HPDE6-E6E7 (cell line): ENCODE measurements around the gene TBC1D28.
"Not testable (repeated sequence)": the region's sequence is repeated elsewhere in the genome, so short reads cannot be mapped to it uniquely, and the experiment has no call there.

Source experiments
- DNase-seq: peaks from one replicate; pipeline ENCODE4 v3.0.0; 2011; ENCODE audit warnings: missing footprints; ENCODE audit errors: extremely low spot score

Gene TBC1D28

DNA sequence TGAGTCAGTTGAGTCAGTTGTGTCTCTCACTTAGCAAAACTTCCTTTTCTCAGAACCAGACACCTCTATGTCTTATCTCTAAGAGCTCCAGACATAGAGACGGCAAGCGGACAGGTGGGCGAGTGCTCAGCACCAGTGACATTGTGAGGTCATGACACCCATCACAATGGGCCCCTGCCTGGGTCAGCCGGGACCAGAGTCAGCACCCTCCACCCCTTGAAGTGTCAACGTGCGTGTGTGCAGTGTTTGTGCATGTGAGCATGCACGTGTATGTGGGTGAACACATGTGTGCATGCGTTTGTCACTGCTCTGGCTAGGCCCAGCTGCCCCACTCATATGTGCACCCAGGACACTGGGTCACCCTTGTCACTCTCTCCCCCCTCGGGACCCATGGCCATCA lies at the start of gene TBC1D28:
TBC1D28 (minus strand) TSS at position 101 of the 400 bp plus-strand sequence. CDS start 3,039 bp downstream, outside the sequence.
- not testable (repeated sequence) for DNase-seq

DNA sequence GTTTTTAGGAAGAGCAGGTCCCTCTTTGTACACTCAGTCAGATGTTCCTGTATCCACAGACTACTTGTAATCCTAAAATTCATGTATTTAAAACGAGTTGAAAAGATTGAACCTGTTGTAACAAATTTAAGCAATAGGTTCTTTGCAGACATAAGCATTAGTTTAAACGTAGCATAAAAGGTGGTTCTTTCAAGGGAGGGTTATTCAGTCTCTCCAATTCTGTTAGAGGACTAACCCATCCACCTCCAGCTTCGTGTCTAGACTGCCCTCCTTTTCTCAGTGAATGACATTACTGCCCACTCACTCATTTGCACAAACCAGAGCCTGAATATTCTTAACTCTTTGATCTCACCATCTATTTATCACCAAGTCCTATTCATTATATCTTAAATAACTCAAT lies 38.5 kb upstream of the TBC1D28 start:
- DNase-seq, result not testable (repeated sequence)

DNA sequence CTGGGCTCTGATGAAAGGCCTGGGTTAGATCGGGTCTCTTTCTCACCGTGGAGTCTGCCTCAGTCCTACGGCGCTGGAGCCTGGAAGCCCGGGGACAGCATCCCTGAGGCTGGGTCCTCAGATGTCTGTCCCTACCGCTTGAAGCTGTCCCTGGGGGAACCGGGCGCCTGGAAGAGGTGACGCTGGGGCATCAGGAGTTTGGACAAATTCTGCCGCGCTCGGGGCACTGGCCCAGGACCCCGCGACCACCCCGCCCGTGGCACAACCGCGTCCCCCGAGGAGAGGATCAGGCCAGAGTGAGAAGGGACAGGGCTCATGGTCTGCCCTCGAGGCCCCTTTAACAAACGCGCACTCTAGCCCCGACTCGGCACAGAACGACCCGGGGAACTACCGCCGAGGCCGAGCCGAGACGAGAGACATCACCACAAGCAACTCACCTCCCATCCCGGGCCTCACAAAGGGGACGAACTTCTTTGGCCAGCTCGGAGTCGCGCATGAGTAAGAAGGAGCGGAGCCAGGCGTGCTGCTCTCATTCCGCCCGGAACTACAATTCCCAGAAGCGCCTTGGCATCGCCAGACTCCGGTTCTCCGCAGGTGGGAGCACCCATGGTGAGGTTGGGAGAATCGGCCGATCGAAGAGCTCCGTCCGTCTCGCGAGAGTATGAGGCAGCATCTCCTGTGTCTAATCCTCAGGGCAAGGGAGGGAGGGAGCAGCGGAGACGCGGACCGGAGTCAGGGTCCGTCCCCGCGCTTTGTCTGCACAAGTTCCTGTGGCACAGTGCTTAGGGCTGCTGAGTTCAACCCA lies 37.8 kb upstream of the TBC1D28 start, which contains the start of gene FOXO3B:
FOXO3B (minus strand) TSS at position 548 of the 805 bp plus-strand sequence. CDS start 663 bp downstream, outside the sequence.
- peak; percentile 4 for DNase-seq

DNA sequence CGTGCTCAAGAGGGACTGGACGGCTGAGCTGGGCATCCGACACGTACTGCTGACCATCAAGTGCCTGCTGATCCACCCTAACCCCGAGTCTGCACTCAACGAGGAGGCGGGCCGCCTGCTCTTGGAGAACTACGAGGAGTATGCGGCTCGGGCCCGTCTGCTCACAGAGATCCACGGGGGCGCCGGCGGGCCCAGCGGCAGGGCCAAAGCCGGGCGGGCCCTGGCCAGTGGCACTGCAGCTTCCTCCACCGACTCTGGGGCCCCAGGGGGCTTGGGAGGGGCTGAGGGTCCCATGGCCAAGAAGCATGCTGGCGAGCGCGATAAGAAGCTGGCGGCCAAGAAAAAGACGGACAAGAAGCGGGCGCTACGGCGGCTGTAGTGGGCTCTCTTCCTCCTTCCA lies 33.2 kb upstream of the TBC1D28 start:
- not testable (repeated sequence) for DNase-seq

DNA sequence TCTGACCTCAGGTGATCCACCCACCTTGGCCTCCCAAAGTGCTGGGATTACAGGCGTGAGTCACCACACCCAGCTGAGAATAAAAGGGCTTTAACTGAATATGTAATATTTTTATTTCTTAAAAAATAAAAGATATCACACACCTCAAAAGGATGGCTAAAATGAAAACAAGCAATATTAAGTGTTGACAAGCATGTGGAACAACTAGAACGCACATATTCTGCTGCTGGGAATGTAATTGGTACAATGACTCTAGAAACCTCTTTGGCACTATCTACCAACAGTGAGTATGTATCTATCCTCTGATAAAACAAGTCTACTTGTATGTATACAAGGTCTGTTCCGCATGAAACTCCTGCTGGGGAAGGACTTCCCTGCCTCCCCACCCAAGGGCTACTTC lies 32.7 kb upstream of the TBC1D28 start:
- DNase-seq, result not testable (repeated sequence)

DNA sequence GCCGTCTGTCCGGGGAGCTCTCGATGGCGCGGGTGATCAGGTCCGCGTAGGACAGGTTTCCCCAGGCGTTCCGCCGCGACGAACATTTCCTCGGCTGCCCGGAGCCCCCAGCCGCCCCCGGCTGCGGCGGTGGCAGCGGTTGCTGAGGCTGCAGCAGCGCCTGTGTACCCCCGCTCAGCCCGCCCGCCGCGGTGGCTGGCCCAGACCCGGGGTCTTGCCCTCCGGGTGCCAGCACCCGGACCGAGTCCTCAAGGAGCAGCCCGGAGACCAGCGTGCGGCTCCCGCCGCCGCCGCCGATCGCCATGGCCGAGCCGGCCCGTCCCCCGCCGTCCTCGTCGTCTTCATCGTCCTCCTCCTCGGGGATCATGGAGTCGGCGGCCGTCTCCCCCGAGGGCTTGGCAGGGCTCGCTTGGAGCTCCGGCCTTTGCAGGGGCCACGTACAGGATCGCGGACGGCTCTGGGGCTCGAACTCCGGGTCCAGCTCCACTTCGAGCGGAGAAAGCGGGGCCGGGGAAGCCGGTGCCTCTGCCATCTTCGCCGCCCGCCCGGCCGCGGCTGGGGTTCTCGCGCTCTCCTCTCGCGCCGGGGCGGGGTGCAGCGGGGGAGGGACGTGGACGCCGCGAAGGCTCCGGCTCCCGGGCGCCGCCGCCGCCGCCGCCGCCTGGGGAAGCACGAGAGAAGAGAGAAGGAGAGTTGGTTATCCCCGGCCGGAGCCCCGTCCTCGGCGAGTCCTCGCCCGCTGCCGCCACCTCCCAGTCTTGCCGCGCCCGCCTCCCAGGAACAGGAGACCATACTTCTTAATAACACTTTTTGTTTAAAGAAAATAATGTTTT lies 28.4 kb upstream of the TBC1D28 start:
- DNase-seq, result not testable (repeated sequence)

DNA sequence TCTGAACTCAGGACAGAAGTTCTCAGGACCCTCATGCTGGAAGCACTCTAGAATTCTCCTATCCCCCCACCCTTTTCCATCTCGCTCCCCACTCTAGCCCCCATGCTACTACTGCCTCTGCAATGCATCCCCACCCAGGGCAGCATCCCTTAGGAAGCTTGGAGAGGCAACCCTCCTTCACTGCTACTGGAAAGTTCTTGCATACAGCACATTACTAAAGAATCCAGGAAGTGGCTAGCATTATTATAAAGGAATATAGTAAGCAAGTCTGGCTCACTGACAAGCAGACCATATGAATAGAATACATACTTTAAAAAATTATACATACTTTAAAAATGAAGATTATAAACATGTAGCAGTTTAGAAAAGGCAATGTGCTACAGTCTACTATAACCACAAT lies 24.4 kb upstream of the TBC1D28 start:
- DNase-seq, result not testable (repeated sequence)

DNA sequence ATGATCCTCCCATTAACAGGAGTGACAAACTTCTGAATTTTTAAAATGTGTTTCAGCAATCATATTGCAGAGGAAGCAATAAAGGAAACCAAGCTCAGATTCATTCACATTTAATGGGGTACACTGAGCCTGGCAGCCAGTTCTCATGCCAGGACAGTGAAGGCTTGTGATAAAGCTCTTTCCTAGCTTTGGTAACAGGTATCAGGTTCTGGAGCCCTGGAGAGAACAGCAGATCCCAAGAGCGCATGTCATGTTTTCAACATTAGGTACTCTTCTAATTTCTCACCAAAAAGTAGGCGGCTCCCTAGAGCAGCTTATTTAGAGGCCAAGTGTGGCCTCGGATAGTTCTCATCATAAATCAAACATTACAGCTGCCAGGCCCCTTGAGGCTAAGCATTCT lies 23.3 kb upstream of the TBC1D28 start:
- DNase-seq, result not testable (repeated sequence)

DNA sequence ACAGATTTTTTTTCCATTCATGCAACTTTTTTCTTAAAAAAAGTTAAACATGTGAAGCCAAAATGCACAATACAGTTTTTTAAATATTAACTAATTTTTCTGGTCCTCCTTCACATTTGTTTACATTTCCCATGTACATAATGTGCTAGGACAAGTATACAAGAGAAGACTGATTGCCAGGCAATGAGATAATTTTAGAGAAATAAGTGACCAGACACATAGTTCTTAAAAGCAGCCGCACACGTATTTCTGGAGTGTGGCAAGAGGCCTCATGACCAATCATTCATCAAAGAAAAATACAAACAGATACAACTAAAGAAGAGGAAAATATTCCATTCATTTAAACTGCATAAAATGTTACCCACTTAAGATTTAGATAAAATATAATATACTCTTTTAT lies 22.1 kb upstream of the TBC1D28 start:
- DNase-seq, result not testable (repeated sequence)

DNA sequence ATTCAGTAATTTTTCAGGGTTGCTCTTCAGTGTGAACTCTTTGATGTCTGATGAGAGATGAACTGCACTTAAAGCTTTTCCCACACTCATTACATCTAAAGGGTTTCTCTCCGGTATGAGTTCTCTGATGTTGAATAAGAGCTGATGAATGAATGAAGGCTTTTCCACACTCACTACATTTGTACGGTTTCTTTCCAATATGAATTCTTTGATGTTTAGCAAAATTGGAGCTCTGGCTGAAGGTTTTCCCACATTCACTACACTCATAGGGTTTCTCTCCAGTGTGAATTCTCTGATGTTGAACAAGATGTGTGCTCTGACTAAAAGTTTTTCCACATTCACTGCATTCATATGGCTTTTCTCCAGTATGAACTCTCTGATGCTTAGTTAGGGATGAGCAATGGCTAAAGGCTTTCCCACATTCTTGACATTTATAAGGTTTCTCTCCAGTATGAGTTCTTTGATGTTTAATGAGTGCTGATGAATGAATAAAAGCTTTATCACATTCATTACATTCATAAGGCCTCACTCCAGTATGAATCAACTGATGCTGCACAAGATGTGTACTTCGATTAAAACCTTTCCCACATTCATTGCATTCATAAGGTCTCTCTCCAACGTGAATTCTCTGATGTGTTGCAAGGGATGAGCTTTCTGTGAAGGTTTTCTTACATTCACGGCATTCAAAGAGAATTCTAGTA lies 17.9 kb upstream of the TBC1D28 start:
- not testable (repeated sequence) for DNase-seq

DNA sequence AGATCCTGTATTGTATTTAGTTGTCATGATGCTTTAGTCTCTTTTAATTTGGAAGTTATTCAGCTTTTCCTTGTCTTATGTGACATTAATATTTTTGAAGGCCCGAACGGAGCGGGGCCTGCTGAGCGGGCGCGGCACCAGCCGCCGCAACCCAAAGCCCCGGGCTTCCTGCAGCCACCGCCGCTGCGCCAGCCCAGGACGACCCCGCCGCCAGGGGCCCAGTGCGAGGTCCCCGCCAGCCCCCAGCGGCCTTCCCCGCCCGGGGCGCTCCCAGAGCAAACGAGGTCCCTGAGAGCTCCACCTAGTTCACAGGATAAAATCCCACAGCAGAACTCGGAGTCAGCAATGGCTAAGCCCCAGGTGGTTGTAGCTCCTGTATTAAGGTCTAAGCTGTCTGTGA lies 5.9 kb upstream of the TBC1D28 start:
- not testable (repeated sequence) for DNase-seq

DNA sequence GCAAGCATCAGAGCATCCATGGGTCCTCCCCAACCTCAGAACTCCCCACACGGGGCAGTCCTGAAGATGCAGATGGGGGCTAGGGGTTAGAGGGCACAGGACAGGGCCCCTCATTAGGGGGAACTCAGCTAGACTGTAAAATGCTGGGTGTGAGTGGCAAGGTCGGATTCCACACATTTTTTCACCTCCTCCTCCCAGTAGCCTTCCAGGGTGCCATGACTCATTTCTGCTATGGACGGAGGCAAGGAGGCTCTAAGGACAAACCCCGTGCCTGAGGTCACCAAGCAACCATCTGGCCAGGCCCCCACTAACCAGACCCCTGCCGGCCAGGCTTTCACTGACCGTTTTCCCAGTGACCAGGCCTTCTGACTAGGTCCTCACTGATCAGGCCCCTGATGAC lies 1.1 kb downstream of the TBC1D28 start:
- not testable (repeated sequence) for DNase-seq

DNA sequence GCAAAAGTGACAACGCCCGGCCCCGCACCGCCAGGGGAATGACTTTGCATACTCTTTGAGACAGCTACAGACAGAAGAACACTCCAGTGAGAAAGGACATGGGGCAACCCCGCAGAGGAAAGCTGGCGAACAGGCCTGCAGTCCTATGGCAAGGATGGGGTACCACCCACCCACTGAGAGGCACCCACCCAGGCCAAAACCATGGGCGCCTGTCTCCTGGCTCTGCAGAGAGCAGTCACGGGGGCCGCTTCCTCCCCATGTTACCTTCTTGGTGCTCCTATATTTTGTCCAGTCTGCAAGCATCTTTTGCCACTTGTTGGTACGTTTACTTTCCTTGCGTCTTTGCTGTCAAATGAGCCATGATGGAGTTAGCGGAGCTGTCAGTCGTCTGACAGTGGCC lies 5.8 kb downstream of the TBC1D28 start:
- DNase-seq, result not testable (repeated sequence)

DNA sequence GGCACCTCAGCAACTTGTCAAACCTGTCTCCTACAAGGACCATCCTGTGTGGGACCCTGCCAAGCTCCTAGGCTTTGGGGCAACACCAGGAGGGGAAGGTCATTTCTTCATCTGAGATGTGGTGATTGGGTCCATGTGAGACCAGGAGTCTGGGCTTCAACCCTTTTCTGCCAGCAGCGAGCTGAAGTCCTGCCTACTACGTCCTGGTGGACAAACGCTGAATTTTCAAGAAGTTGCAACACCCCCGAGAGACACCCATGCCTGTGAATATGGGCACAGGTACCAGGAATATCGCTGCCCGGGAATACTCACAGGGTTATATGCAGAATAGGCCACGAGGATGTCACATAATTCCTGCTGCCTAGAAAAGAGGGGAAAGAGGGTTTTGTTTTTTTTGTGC lies 8.0 kb downstream of the TBC1D28 start:
- DNase-seq, result not testable (repeated sequence)

DNA sequence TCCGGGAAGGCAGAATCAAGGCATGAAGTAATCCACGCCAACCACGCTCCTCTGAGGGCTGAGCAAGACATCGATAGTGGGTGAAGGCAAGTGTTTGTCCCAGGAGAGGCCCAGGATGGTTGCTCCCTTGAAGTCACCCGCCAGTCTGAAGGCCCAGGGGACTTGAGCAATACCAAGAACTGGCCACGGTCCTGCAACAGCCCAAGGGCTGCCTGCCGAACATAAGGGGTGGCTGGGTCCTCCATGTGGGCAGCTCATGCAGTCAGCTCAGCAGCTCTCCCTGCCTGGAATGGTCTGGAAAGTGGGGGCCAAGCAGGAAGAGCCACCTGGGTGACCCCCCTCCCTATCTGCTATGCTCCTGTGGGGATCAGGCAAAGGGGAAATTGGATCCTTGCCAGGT lies 8.4 kb downstream of the TBC1D28 start:
- DNase-seq, result not testable (repeated sequence)

DNA sequence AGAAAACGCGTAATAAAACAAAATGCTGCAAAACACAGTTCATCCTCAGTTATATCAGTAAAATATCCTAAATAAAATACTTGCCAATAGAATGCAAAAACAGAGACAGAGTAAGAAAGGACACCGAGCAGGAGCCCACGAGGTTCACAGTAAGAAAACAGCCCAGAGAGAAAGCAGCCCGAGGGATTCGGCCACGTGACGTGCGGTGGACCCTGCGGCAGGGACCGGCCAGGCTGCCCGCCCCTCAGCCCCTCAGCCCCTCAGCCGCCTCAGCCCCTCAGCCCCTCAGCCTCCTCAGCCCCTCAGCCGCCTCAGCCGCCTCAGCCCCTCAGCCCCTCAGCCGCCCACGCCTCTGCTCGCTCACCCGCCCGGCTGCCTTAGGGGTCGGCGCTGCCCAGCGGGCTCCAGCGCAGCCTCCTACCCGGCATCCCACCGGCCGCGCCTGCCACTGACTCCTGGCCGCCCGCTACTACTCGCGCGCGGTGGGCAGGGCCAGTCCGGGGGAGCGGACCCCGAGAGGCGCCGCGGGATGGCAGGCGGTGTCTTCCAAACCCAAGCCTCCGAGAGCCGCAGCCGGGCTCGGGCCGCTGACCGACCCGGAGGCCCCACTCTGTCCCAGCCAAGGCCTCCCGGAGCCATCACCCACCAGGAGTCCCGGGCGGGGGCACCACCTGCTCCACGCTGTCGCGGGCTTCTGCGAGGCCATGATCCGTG lies 9.5 kb downstream of the TBC1D28 start:
- not testable (repeated sequence) for DNase-seq

DNA sequence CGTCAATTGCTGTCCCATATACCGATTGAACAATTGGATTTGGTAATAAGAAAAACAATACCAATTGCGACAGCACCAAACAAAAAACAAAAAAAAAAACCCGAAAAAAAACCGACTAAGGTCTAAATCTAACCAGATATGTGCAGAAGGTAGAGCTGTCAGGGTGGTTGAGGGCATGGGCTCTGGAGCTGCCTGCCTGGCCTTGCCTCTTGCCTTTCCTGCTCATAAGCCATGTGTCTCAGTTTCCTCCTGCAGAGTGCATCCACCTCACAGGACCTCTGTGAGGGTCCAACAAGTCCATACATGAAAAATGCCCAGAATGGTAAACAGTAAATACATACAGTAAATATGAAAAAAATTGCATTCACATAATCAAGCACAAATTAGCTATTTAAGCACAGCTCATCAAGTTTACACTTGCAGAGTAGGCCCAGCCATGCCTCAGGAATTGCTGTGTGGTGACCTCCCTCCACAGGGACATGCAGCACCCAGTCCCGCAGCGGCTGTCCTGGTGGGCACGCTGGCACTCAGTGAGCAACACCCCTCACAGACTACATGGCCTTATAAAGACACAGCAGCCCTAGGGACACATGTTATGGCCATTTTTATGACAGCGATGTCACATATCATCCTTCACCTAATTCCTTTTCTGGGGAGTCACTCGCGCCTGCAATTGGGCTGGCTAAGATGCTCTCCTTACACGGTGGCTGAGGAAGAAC lies 17.9 kb downstream of the TBC1D28 start:
- DNase-seq, result no peak

DNA sequence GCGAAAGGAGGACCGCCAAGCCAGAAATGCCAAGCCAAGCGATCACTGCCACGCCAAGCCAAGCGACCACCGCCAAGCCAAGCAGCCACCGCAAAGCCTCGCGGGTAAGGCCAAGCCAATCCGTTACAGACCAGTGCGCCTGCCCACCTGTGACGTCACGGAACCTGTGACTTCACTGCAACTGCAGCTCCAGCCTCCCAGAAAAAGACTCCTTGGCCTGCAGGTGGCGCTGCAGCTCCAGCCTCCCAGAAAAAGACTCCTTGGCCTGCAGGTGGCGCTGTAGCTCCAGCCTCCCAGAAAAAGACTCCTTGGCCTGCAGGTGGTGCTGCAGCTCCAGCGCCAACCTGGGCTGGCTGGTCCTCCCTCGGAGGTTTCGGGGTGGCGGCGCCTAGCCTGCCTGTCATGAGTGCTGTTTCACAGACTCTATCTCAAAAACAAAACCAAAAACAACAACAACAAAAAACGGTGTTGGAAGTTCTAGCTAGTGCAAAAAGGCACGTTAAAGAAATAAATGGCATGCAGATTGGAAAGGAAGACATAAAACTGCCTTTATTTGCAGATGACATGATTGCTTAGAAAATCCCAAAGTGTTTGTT lies 18.6 kb downstream of the TBC1D28 start:
- not testable (repeated sequence) for DNase-seq

DNA sequence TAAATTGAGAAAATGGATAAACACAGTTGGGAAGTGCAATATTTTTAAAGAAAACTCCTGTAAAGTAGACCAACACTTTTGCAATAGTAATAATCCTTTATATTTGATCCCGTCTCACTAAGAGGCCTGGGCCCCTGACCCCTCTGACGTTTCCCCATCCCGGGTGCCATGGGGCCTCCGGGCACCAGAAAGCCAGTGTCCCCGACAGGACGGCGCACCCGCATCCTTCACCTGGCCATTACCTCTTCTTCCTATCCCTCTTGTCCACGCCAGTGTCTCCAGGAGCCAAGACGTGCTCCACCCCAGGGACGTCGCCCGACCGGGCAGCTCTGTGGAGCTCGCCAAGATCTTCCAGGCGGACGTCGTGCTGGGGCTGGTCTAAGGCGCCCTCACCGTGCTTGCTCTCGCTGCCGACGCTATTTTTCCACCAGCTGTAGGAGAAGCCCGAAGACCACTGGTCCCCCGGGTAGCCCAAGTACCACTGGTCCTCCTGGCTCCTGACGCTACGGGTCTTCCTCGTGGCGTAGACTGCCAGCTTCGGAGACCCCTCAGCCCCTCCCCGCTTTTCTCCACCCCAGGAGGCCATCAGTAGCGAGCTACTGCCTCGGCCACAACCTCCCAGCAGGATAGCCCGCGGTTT lies 19.2 kb downstream of the TBC1D28 start:
- not testable (repeated sequence) for DNase-seq

DNA sequence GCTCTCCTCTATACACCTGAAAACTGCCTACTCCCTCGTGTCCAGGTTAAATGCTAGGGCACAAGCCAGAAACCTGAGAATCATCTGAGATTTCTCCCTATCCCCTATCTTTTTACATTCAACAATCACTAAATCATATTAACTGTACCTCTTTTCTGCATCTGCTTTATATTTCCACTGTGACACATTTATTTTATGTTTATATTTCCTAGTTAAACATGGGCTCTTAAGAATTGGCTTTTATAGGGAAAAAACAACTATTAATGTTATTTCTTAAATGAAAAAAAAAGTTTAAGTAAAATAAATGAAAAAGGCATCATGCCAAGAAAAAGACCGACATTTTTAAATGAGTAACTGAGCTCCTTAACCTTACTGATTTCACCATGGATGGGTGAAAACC lies 26.6 kb downstream of the TBC1D28 start:
- DNase-seq, result not testable (repeated sequence)
